Measurements from ENCODE around the gene CDH4.

GRCh38 chr20:61285152-61285645, 33.1 kb downstream of the CDH4 start:
- TF ChIP-seq, protein P1, sequence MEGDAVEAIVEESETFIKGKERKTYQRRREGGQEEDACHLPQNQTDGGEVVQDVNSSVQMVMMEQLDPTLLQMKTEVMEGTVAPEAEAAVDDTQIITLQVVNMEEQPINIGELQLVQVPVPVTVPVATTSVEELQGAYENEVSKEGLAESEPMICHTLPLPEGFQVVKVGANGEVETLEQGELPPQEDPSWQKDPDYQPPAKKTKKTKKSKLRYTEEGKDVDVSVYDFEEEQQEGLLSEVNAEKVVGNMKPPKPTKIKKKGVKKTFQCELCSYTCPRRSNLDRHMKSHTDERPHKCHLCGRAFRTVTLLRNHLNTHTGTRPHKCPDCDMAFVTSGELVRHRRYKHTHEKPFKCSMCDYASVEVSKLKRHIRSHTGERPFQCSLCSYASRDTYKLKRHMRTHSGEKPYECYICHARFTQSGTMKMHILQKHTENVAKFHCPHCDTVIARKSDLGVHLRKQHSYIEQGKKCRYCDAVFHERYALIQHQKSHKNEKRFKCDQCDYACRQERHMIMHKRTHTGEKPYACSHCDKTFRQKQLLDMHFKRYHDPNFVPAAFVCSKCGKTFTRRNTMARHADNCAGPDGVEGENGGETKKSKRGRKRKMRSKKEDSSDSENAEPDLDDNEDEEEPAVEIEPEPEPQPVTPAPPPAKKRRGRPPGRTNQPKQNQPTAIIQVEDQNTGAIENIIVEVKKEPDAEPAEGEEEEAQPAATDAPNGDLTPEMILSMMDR (tag by site-specific recombination; IDR thresholded peaks at IDR 0.05) = no peak
- TF ChIP-seq, protein P2, sequence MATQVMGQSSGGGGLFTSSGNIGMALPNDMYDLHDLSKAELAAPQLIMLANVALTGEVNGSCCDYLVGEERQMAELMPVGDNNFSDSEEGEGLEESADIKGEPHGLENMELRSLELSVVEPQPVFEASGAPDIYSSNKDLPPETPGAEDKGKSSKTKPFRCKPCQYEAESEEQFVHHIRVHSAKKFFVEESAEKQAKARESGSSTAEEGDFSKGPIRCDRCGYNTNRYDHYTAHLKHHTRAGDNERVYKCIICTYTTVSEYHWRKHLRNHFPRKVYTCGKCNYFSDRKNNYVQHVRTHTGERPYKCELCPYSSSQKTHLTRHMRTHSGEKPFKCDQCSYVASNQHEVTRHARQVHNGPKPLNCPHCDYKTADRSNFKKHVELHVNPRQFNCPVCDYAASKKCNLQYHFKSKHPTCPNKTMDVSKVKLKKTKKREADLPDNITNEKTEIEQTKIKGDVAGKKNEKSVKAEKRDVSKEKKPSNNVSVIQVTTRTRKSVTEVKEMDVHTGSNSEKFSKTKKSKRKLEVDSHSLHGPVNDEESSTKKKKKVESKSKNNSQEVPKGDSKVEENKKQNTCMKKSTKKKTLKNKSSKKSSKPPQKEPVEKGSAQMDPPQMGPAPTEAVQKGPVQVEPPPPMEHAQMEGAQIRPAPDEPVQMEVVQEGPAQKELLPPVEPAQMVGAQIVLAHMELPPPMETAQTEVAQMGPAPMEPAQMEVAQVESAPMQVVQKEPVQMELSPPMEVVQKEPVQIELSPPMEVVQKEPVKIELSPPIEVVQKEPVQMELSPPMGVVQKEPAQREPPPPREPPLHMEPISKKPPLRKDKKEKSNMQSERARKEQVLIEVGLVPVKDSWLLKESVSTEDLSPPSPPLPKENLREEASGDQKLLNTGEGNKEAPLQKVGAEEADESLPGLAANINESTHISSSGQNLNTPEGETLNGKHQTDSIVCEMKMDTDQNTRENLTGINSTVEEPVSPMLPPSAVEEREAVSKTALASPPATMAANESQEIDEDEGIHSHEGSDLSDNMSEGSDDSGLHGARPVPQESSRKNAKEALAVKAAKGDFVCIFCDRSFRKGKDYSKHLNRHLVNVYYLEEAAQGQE (tag by site-specific recombination; IDR thresholded peaks at IDR 0.05) = no peak
- TF ChIP-seq SALL2 (tag by site-specific recombination; IDR thresholded peaks at IDR 0.05; ENCODE audit: borderline replicate concordance) (no peak), ZNF837 (tag by site-specific recombination; IDR thresholded peaks at IDR 0.05) (no peak), ZNF596 (tag by site-specific recombination; IDR thresholded peaks at IDR 0.05) (no peak), ZNF670 (tag by site-specific recombination; IDR thresholded peaks at IDR 0.05; ENCODE audit: low read depth) (no peak), ZBTB7A (tag by site-specific recombination; IDR thresholded peaks at IDR 0.05; ENCODE audit: low read depth) (no peak), HIC1 (tag by site-specific recombination; IDR thresholded peaks at IDR 0.05) (no peak), ZNF404 (tag by site-specific recombination; IDR thresholded peaks at IDR 0.05) (no peak), HOXA7 (CRISPR knock-in tag; IDR thresholded peaks at IDR 0.05; ENCODE audit: borderline replicate concordance) (no peak), ZNF776 (tag by site-specific recombination; IDR thresholded peaks at IDR 0.05; ENCODE audit: borderline replicate concordance) (no peak)
- TF ChIP-seq, protein P3, sequence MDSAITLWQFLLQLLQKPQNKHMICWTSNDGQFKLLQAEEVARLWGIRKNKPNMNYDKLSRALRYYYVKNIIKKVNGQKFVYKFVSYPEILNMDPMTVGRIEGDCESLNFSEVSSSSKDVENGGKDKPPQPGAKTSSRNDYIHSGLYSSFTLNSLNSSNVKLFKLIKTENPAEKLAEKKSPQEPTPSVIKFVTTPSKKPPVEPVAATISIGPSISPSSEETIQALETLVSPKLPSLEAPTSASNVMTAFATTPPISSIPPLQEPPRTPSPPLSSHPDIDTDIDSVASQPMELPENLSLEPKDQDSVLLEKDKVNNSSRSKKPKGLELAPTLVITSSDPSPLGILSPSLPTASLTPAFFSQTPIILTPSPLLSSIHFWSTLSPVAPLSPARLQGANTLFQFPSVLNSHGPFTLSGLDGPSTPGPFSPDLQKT (IDR thresholded peaks at IDR 0.05; ENCODE audit: borderline replicate concordance, low read depth, low read length) = no peak
